ENCODE data around the gene TRABD2B. TPM values are rescaled to one million over a fixed set of nuclear protein-coding genes. Genes with fewer than 3 reads are reported as not detected.

The TRABD2B gene
- total RNA-seq, 2 donors from 2014 or later, result 3.8 to 10.7 TPM

DNA sequence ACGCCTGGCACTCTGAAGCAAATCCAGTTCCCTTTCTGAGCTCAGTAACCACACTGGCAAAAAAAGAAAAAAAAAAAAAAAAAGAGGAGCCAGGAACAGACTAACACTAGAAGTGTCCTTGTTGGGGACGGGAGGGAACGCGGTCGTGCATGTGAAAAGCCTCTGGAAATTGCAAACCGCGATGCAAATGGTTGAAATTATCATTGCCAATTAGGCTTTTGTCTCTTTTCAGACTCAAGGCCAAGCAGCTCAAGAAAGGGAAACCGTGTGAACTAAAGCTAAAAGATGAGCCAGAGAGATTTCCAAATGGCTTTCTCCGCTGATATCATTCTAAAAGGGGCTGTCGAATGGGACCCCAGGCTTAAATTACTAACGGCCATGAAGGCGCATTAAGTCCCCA lies 13.5 kb downstream of the TRABD2B start:
- ATAC-seq (ENCODE audit: insufficient number of reproducible peaks, low FRiP score, low read depth) (no peak), DNase-seq (ENCODE audit: low spot score) (no peak)
- H3K4me3 ChIP-seq, result no peak overlapping the region
- no peaks in the 10 kb centered on the region for H3K27me3 ChIP-seq (replicated peaks; ENCODE audit: insufficient read depth)
- H3K4me1 ChIP-seq (ENCODE audit: control insufficient read depth in 1 of 2, low read depth in 2 of 2), result peaks cover 4 to 17% of the 10 kb centered on the region in 2 donors
- TF ChIP-seq, protein P1, sequence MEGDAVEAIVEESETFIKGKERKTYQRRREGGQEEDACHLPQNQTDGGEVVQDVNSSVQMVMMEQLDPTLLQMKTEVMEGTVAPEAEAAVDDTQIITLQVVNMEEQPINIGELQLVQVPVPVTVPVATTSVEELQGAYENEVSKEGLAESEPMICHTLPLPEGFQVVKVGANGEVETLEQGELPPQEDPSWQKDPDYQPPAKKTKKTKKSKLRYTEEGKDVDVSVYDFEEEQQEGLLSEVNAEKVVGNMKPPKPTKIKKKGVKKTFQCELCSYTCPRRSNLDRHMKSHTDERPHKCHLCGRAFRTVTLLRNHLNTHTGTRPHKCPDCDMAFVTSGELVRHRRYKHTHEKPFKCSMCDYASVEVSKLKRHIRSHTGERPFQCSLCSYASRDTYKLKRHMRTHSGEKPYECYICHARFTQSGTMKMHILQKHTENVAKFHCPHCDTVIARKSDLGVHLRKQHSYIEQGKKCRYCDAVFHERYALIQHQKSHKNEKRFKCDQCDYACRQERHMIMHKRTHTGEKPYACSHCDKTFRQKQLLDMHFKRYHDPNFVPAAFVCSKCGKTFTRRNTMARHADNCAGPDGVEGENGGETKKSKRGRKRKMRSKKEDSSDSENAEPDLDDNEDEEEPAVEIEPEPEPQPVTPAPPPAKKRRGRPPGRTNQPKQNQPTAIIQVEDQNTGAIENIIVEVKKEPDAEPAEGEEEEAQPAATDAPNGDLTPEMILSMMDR (IDR thresholded peaks at IDR 0.05), result no peak
- H3K36me3 ChIP-seq, result no peaks in the 10 kb centered on the region
- no peaks in the 10 kb centered on the region for H3K9me3 ChIP-seq
- no peak overlapping the region for H3K27ac ChIP-seq

DNA sequence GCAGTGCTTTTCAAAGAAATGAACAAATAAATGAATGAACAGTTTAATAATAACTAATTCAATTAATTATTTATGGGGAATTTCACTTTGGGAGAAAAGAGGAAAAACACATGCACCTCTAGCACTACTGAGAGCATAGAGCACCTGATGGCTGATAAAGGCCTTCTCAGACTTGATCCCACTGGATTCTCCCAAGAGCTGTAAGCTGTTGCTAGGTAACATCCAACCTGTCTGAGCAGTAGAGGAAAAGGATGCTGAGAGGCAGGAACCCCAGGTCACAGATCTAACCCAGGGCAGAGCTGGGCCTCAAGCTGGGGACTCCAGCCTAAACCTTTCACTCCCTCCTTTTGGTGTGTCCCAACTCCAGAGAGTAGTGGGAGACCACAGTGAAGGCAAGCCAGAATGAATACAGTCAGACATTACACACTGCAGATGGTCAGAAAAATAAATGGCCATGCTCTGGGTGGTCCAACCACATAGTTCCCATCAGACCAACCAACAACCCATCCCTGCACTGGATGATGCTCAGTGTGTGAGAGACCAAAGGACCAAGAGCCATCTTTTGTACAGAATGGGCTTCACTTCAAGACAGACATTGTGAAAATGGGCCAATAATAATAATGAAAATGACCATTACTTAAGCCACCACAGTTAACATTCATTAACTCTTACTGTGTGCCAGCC lies 15.4 kb downstream of the TRABD2B start:
- Histone ChIP-seq H3K27ac (no peak overlapping the region), H3K36me3 (no peaks in the 10 kb centered on the region), H3K27me3 (replicated peaks; ENCODE audit: insufficient read depth) (no peaks in the 10 kb centered on the region), H3K4me3 (no peak overlapping the region), H3K4me1 (ENCODE audit: control insufficient read depth in 1 of 2, low read depth in 2 of 2) (peaks cover 4 to 10% of the 10 kb centered on the region in 2 donors), H3K9me3 (no peaks in the 10 kb centered on the region)
- ATAC-seq (ENCODE audit: insufficient number of reproducible peaks, low FRiP score, low read depth) (no peak), DNase-seq (ENCODE audit: low spot score) (no peak)
- TF ChIP-seq, protein P1 (IDR thresholded peaks at IDR 0.05), result no peak

DNA sequence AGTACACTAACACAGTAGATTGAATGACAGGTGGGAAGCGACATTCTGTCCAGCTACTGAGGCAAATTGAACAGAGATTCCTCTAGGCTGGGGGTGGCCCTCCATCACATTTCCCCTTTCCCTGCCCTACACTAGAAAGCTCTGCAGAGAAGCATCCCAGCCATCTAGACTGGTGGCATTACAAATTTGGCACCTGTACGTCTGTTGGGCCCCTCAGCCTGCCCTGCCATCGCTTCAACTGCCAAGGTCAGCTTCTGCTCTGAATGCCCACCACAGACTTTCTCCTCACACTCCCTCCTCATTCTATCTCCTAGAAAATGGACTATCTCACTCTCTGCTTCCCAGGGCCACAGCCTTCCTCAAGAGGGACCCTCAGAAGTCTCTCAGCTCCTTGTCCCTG lies 16.7 kb downstream of the TRABD2B start:
- ATAC-seq (ENCODE audit: insufficient number of reproducible peaks, low FRiP score, low read depth) (no peak), DNase-seq (ENCODE audit: low spot score) (no peak)
- TF ChIP-seq, protein P1 (IDR thresholded peaks at IDR 0.05), result no peak
- no peak overlapping the region for H3K27ac ChIP-seq
- no peak overlapping the region for H3K4me3 ChIP-seq
- H3K27me3 ChIP-seq (replicated peaks; ENCODE audit: insufficient read depth), result no peaks in the 10 kb centered on the region
- H3K4me1 ChIP-seq (ENCODE audit: control insufficient read depth in 1 of 2, low read depth in 2 of 2), result no peaks in the 10 kb centered on the region
- no peaks in the 10 kb centered on the region for H3K9me3 ChIP-seq
- H3K36me3 ChIP-seq, result no peaks in the 10 kb centered on the region

DNA sequence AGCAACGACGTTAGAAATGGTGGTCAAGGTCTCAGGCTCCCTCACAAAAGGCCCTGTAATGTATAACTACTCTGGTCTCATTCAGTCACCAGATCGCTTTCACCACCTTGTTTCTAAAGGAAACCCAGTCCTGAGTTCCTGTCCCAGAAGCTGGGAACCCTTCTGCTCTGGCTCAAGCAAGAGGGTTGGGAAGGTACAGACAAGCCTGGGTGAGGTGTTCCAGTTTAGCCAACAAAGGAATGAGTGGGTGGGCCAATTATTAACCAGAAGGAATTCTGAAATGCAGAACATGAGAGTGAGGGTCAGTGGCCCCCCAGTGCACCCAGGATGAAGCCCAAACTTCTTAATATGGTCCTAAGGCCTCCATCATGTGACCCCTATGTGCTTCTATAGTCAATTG lies 17.5 kb downstream of the TRABD2B start:
- TF ChIP-seq, protein P1 (IDR thresholded peaks at IDR 0.05), result no peak
- Histone ChIP-seq H3K27me3 (replicated peaks; ENCODE audit: insufficient read depth) (no peaks in the 10 kb centered on the region), H3K36me3 (no peaks in the 10 kb centered on the region), H3K27ac (no peak overlapping the region), H3K4me1 (ENCODE audit: control insufficient read depth in 1 of 2, low read depth in 2 of 2) (no peaks in the 10 kb centered on the region), H3K4me3 (no peak overlapping the region), H3K9me3 (no peaks in the 10 kb centered on the region)
- DNase-seq (ENCODE audit: low spot score) (no peak), ATAC-seq (ENCODE audit: insufficient number of reproducible peaks, low FRiP score, low read depth) (no peak)

DNA sequence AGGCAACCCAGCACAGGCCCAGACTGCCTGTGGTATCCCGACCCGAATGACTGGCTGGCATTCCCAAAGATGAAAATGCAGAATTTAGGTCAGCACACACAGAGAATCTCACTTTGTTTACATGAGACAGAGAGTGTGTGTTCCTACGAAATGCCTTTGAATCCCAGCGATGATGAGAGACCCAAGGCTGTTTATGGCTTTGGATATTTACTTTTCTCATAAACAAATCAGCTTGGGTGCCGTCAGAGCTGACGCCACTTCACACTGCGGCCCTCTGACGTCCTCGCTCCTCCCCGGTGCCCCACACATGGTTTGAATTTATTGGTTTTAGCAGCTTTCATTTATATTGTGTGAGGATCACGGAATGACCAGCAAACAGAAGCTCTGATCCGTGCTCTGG lies 18.7 kb downstream of the TRABD2B start:
- H3K36me3 ChIP-seq, result no peaks in the 10 kb centered on the region
- no peak for DNase-seq (ENCODE audit: low spot score)
- TF ChIP-seq, protein P1 (IDR thresholded peaks at IDR 0.05), result no peak
- no peak overlapping the region for H3K4me3 ChIP-seq
- no peak overlapping the region for H3K27ac ChIP-seq
- H3K27me3 ChIP-seq (replicated peaks; ENCODE audit: insufficient read depth), result no peaks in the 10 kb centered on the region
- H3K4me1 ChIP-seq (ENCODE audit: control insufficient read depth in 1 of 2, low read depth in 2 of 2), result no peaks in the 10 kb centered on the region
- H3K9me3 ChIP-seq, result no peaks in the 10 kb centered on the region
- no peak for ATAC-seq (ENCODE audit: insufficient number of reproducible peaks, low FRiP score, low read depth)
